GM18517 (cell line): ENCODE results near the gene SEC16A.

ENCODE experiments used
- ATAC-seq: cut with Tn5 transposase; IDR thresholded peaks from one replicate; pipeline ENCODE4 v1.9.1; 2021; ENCODE audit warnings: mild to moderate bottlenecking, moderate library complexity; ENCODE audit not compliant: unreplicated experiment

SEC16A gene

GRCh38 chr9:136466155-136466541 is 16.7 kb downstream of the SEC16A start:
- no peak for ATAC-seq

- no peak for ATAC-seq
Measured at GRCh38 chr9:136465500-136466154, 17.2 kb downstream of the SEC16A start.

- ATAC-seq = no peak
Measured at GRCh38 chr9:136464241-136464640, 18.6 kb downstream of the SEC16A start.

GRCh38 chr9:136463578-136463977 is 19.3 kb downstream of the SEC16A start:
- no peak for ATAC-seq

- no peak for ATAC-seq
Measured at GRCh38 chr9:136462664-136463063, 20.2 kb downstream of the SEC16A start.

- ATAC-seq = no peak
Measured at GRCh38 chr9:136460772-136461325, 22.0 kb downstream of the SEC16A start.

- no peak for ATAC-seq
Measured at GRCh38 chr9:136459425-136459824, 23.4 kb downstream of the SEC16A start.

- no peak for ATAC-seq
Measured at GRCh38 chr9:136457326-136457725, 25.5 kb downstream of the SEC16A start.

- ATAC-seq = no peak
Measured at GRCh38 chr9:136456258-136456657, 26.6 kb downstream of the SEC16A start.

GRCh38 chr9:136455043-136456002 is 27.5 kb downstream of the SEC16A start:
- ATAC-seq = no peak

GRCh38 chr9:136454026-136454796 is 28.6 kb downstream of the SEC16A start:
- no peak for ATAC-seq

GRCh38 chr9:136453326-136453725 is 29.5 kb downstream of the SEC16A start:
- no peak for ATAC-seq

GRCh38 chr9:136451221-136451877 is 31.5 kb downstream of the SEC16A start:
- ATAC-seq = no peak

GRCh38 chr9:136448655-136449054 is 34.2 kb downstream of the SEC16A start:
- ATAC-seq = no peak

- ATAC-seq = no peak
Measured at GRCh38 chr9:136447173-136447778, 35.6 kb downstream of the SEC16A start.

- no peak for ATAC-seq
Measured at GRCh38 chr9:136445799-136446198, 37.0 kb downstream of the SEC16A start.

GRCh38 chr9:136444102-136444501 is 38.7 kb downstream of the SEC16A start:
- ATAC-seq = no peak

- no peak for ATAC-seq
Measured at GRCh38 chr9:136443687-136444086, 39.2 kb downstream of the SEC16A start.

GRCh38 chr9:136443087-136443486 is 39.8 kb downstream of the SEC16A start:
- ATAC-seq = no peak

GRCh38 chr9:136442265-136442664 is 40.6 kb downstream of the SEC16A start:
- no peak for ATAC-seq
